Common myeloid progenitor, CD34-positive (primary cell): ENCODE results near the gene CYP3A5.

Experiments used
- CTCF ChIA-PET: fragments of 350-600 bp; sonication (Branson Sonifier 250); formaldehyde crosslinking; loops from one replicate; lab custom pipeline; 2021; ENCODE audit warnings: antibody characterized with exemption; lab: Charles Lee
- POLR2A ChIA-PET: fragments of 350-600 bp; sonication (Branson Sonifier 250); formaldehyde crosslinking; loops from one replicate; lab custom pipeline; 2021; ENCODE audit warnings: antibody characterized with exemption; lab: Charles Lee
- DNase-seq, 3 donors: peaks; one replicate each; pipeline versions ENCODE4 v3.0.0 to v3.0.0-alpha.2; 2013
- H3K27ac ChIP-seq, 2 experiments: 1 replicate in 1 of 2; 2 replicates in 1 of 2; pipeline ENCODE4 v1.7.0; 2013; ENCODE audit warnings: inconsistent platforms in 2 of 2, low read length in 2 of 2, mild to moderate bottlenecking in 2 of 2, low read depth in 1 of 2, moderate library complexity in 1 of 2; ENCODE audit not compliant: severe bottlenecking in 2 of 2, insufficient read depth in 1 of 2, poor library complexity in 1 of 2
- H3K27me3 ChIP-seq, 5 experiments: replicated peaks in 2 of 5; 1 replicate in 3 of 5; 2 replicates in 2 of 5; pipeline versions ENCODE4 v1.6.1 to v1.7.0; 2013; ENCODE audit warnings: low read length in 4 of 5, mild to moderate bottlenecking in 2 of 5, moderate library complexity in 2 of 5, inconsistent platforms in 1 of 5; ENCODE audit not compliant: insufficient read depth in 5 of 5, control insufficient read depth in 4 of 5
- H3K36me3 ChIP-seq, 4 experiments: 1 replicate in 2 of 4; 2 replicates in 2 of 4; pipeline versions ENCODE4 v1.6.1 to v1.7.0; 2013; ENCODE audit warnings: low read length in 3 of 4, control low read depth in 1 of 4, mild to moderate bottlenecking in 1 of 4; ENCODE audit not compliant: control insufficient read depth in 4 of 4, insufficient read depth in 4 of 4
- H3K4me1 ChIP-seq, 4 experiments: 1 replicate in 3 of 4; 2 replicates in 1 of 4; pipeline versions ENCODE4 v1.6.1 to v1.7.1; 2013; ENCODE audit warnings: low read length in 3 of 4, mild to moderate bottlenecking in 3 of 4, control low read depth in 1 of 4, inconsistent platforms in 1 of 4, moderate library complexity in 1 of 4; ENCODE audit not compliant: control insufficient read depth in 4 of 4, insufficient read depth in 4 of 4; ENCODE audit errors: control extremely low read depth in 1 of 4
- H3K4me3 ChIP-seq, 7 experiments: 1 replicate in 4 of 7; 2 replicates in 3 of 7; pipeline versions ENCODE4 v1.5.1 to v1.7.0; 2013; ENCODE audit warnings: mild to moderate bottlenecking in 7 of 7, low read length in 6 of 7, moderate library complexity in 6 of 7, inconsistent platforms in 2 of 7, low read depth in 2 of 7, control low read depth in 1 of 7; ENCODE audit not compliant: insufficient read depth in 4 of 7, control insufficient read depth in 1 of 7; ENCODE audit errors: extremely low read depth in 1 of 7
- H3K9me3 ChIP-seq, 5 experiments: 1 replicate in 4 of 5; 2 replicates in 1 of 5; pipeline versions ENCODE4 v1.6.1 to v1.7.1; 2013; ENCODE audit warnings: low read length in 4 of 5, mild to moderate bottlenecking in 2 of 5, inconsistent platforms in 1 of 5, low read depth in 1 of 5, moderate library complexity in 1 of 5; ENCODE audit not compliant: control insufficient read depth in 4 of 5, insufficient read depth in 2 of 5; ENCODE audit errors: control extremely low read depth in 1 of 5
- WGBS: methylation state at CpG from one replicate; pipeline ENCODE4 v1.1.5; 2013; ENCODE audit not compliant: insufficient coverage; 5-methylcytosine and 5-hydroxymethylcytosine counted together

Gene CYP3A5

DNA sequence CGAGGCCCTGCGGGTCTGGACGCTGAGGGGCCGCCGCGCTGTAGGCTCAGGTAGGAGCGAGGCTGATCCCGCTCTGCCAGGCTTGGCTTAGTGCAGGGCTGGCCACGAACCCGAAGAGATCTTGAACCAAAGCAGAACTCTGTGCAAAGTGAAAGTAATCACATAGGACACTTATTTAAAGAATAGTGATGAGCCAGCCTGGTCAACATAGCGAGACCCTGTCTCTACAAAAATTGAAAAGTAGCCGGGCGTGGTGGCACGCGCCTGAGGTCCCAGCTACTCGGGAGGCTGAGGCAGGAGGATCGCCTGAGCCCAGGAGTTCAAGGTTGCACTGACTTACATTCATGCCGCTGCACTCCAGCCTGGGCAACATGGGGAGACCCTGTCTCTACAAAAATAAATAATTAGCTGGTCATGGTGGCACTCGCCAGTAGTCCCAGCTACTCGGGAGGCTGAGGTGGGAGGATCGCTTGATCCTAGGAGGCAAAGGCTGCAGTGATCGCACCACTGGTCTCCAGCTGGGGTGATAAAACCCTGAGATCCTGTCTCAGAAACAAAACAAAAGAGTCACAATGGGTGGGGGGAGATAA lies 62.5 kb downstream of the CYP3A5 start:
- no peak for DNase-seq
- H3K27me3 ChIP-seq = no peaks in the 10 kb centered on the region
- H3K4me3 ChIP-seq = peak overlapping the region; percentile 89 to 97 (median 94)
- peaks cover 6 to 17% (median 12%) of the 10 kb centered on the region in 4 experiments for H3K4me1 ChIP-seq
- POLR2A ChIA-PET = interaction anchor here (0.5 to 1.0 kb wide), 2 partner anchors 119 to 612 kb away, joined by 3 read pairs; no protein-coding TSS in a partner anchor
- CTCF ChIA-PET = interaction anchor here (1.7 to 1.8 kb wide), 2 partner anchors 12 to 15 kb away, joined by 5 to 7 read pairs; no protein-coding TSS in a partner anchor
- H3K36me3 ChIP-seq = peaks cover 9 to 40% (median 30%) of the 10 kb centered on the region in 4 experiments
- H3K9me3 ChIP-seq = peaks cover 0 to 2% (median 0%) of the 10 kb centered on the region in 5 experiments
- H3K27ac ChIP-seq = peak overlapping the region; percentile 61 to 91
- WGBS = 34% methylated on average over 17 of the region's 22 CpGs

DNA sequence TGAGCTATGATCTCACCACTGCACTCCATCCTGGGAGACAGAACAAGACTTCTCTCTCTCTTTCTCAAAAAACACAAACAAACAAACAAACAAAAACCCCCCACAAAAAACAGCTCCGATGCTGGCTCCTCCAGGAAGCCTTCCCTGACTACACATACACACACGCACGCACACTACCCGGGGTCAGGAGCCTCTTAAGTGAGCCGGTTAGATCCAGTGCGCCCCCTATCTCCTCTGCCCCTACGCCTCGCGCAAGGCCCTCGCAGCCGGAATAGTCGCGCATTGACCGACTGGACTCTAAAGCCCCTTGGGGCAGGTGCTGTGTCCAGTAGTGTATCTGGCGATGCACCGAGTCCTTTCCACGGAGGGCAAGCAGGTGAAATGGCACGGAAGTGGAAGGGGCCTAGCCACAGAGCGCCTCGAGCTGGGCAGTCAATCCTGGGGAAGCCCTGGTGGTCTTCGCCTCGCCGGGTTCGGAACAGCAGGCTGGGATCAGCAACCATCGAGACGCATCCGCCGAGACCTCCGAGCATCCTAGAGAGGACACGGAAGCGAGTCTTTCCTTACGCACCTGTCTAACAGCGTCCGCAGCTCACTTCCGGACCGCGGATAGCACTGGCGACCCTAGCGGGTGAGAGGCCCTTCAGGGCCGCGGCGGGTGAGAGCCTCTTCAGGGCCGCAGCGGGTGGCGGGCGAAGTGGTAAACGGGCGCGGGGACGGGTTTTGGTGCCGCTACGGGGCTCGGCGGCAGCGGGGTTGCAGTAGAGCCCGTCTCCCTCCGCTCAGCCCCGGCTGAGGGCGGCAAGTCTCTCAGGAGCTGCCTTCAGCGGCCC lies 63.2 kb downstream of the CYP3A5 start, which contains the start of gene ZSCAN25:
Gene ZSCAN25, plus strand, starts transcription at position 588 of the 833 bp plus-strand sequence. CDS start 2,661 bp downstream, outside the sequence.
- Histone ChIP-seq H3K4me3 (peak within 1 kb of the TSS; percentile 89 to 97 (median 94)), H3K36me3 (peaks cover 8 to 33% (median 26%) of the 10 kb centered on the region in 4 experiments), H3K27me3 (no peaks in the 10 kb centered on the region), H3K27ac (peak within 1 kb of the TSS; percentile 61 to 91), H3K9me3 (peaks cover 0 to 2% (median 0%) of the 10 kb centered on the region in 5 experiments), H3K4me1 (peaks cover 6 to 17% (median 12%) of the 10 kb centered on the region in 4 experiments)
- under 1% methylated on average over 57 of the region's 60 CpGs for WGBS
- ChIA-PET POLR2A (interaction anchor here (0.5 to 1.0 kb wide), 2 partner anchors 118 to 613 kb away, joined by 3 read pairs; no protein-coding TSS in a partner anchor), CTCF (interaction anchor here (0.7 to 2.4 kb wide), 3 partner anchors 13 to 38 kb away, joined by 3 to 7 read pairs (median 5); no protein-coding TSS in a partner anchor)
- DNase-seq = peak; percentile 93 to 95 (median 95)

GRCh38 chr7:99615989-99616358 lies 63.8 kb downstream of the CYP3A5 start:
- Histone ChIP-seq H3K27ac (no peak overlapping the region), H3K4me3 (peak overlapping the region in 6 of 7 experiments; percentile 89 to 97 (median 92)), H3K36me3 (peaks cover 8 to 27% (median 20%) of the 10 kb centered on the region in 4 experiments), H3K27me3 (peaks cover 0 to 2% (median 0%) of the 10 kb centered on the region in 5 experiments), H3K4me1 (peaks cover 6 to 17% (median 12%) of the 10 kb centered on the region in 4 experiments), H3K9me3 (peaks cover 0 to 2% (median 0%) of the 10 kb centered on the region in 5 experiments)
- POLR2A ChIA-PET = interaction anchor here (0.6 kb wide), 1 partner anchor 53 kb away, joined by 3 read pairs; no protein-coding TSS in a partner anchor
- CTCF ChIA-PET = interaction anchor here (0.7 to 2.4 kb wide), 2 partner anchors 36 to 37 kb away, joined by 3 to 5 read pairs; no protein-coding TSS in a partner anchor
- no peak for DNase-seq
- 97% methylated on average over 5 of the region's 5 CpGs for WGBS

GRCh38 chr7:99614495-99614894 lies 65.3 kb downstream of the CYP3A5 start:
- POLR2A ChIA-PET = no interaction called here
- DNase-seq = peak in 2 of 3 donors; percentile 17 to 18
- no CpG with 5 or more reads among the region's 3 CpGs for WGBS

DNA sequence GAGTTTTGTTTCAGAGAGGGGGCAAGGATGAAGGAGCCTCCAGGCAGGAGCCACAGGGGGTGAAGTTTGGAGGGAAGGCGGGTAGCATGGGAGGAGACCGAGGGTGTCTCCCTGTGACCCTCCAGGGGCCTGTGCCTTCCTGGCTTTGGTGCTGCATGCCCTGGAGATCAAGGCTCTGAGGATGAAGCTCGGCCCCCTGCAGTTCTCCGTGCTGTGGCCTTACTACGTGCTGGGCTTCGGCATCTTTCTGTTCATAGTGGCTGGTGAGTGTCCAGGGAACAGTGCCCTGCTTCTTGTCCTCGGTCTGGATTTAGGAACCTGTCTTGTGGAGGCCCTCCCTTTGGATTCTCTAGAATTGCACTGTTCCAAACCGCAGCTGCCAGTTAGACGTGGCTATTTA lies 72.2 kb downstream of the CYP3A5 start:
- ChIA-PET POLR2A (no interaction called here), CTCF (interaction anchor here (1.1 kb wide), 1 partner anchor 8 kb away, joined by 4 read pairs; no protein-coding TSS in a partner anchor)
- H3K4me1 ChIP-seq = no peaks in the 10 kb centered on the region
- no peaks in the 10 kb centered on the region for H3K9me3 ChIP-seq
- no peak overlapping the region for H3K27ac ChIP-seq
- peaks cover 0 to 2% (median 0%) of the 10 kb centered on the region in 5 experiments for H3K27me3 ChIP-seq
- WGBS = 90% methylated on average over 7 of the region's 9 CpGs
- DNase-seq = no peak
- no peak overlapping the region for H3K4me3 ChIP-seq
- no peaks in the 10 kb centered on the region for H3K36me3 ChIP-seq

More at GRCh38 chr7:99614495-99614894, 65.3 kb downstream of the CYP3A5 start:
- Histone ChIP-seq H3K36me3 (peaks cover 5 to 12% (median 8%) of the 10 kb centered on the region in 4 experiments), H3K9me3 (peaks cover 0 to 2% (median 0%) of the 10 kb centered on the region in 5 experiments), H3K27me3 (peaks cover 0 to 2% (median 0%) of the 10 kb centered on the region in 5 experiments), H3K27ac (no peak overlapping the region), H3K4me3 (no peak overlapping the region), H3K4me1 (peaks cover 6 to 17% (median 12%) of the 10 kb centered on the region in 4 experiments)
- CTCF ChIA-PET = interaction anchor here (2.4 kb wide), 1 partner anchor 34 kb away, joined by 5 read pairs; no protein-coding TSS in a partner anchor

DNA sequence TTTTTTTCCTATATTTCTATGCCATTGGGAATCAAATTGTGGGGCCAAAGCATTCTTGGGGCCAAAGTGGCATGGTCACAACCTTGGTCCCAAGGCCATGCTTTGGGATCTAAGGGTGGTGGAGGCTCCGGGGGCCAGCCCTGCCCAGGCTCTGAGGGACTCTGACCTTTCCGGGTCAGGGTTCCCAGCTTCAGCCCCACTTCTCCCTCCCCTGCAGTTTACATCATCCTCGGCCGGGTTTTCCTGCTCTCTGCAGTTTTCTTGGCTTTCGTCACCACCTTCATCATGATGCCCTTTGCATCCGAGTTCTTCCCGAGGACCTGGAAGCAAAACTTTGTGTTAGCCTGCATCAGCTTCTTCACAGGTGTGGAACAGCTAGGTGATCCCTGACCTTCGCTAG lies 73.3 kb downstream of the CYP3A5 start:
- no peaks in the 10 kb centered on the region for H3K36me3 ChIP-seq
- 86% methylated on average over 7 of the region's 8 CpGs for WGBS
- H3K4me1 ChIP-seq = no peaks in the 10 kb centered on the region
- H3K4me3 ChIP-seq = no peak overlapping the region
- peaks cover 0 to 2% (median 0%) of the 10 kb centered on the region in 5 experiments for H3K27me3 ChIP-seq
- no peaks in the 10 kb centered on the region for H3K9me3 ChIP-seq
- H3K27ac ChIP-seq = no peak overlapping the region
- ChIA-PET POLR2A (no interaction called here), CTCF (interaction anchor here (1.3 kb wide), 1 partner anchor 81 kb away, joined by 3 read pairs; no protein-coding TSS in a partner anchor)
- DNase-seq = no peak
